ENCODE data around the gene PCNT. TPM values are rescaled to one million over a fixed set of nuclear protein-coding genes. Genes with fewer than 3 reads are reported as not detected.

The PCNT gene
- total and polyA plus RNA-seq, 9 of the 15 experiments (the other 6 are each of a cell fraction or from before 2014, with no cell fraction given), result 9.1 to 53.5 (median 31.3) TPM

GRCh38 chr21:46324390-46325072 is 575 bp downstream of the PCNT start (continued):
- TF ChIP-seq CLOCK (CRISPR knock-in tag; IDR thresholded peaks at IDR 0.05; ENCODE audit: borderline replicate concordance) (no peak), KLF6 (CRISPR knock-in tag; IDR thresholded peaks at IDR 0.05; ENCODE audit: borderline replicate concordance) (no peak), ZBTB8A (IDR thresholded peaks at IDR 0.05; ENCODE audit: partially characterized antibody) (no peak), REST (IDR thresholded peaks at IDR 0.05; ENCODE audit: borderline replicate concordance) (no peak), REST (CRISPR knock-in tag; IDR thresholded peaks at IDR 0.05; ENCODE audit: low read depth) (peak; percentile 57; the same call in 1 of the 2 replicates), GMEB1 (CRISPR knock-in tag; IDR thresholded peaks at IDR 0.05) (peak; percentile 85), SMARCB1 (IDR thresholded peaks at IDR 0.05; ENCODE audit: insufficient read length, low read depth) (no peak), HNRNPL (IDR thresholded peaks at IDR 0.05; ENCODE audit: low read depth, low read length) (no peak), PHB2 (IDR thresholded peaks at IDR 0.05; ENCODE audit: low read depth) (no peak), MXD1 (CRISPR knock-in tag; IDR thresholded peaks at IDR 0.05; ENCODE audit: borderline replicate concordance, poor library complexity, severe bottlenecking) (no peak), MCM7 (IDR thresholded peaks at IDR 0.05) (no peak), NONO (IDR thresholded peaks at IDR 0.05; ENCODE audit: low read depth in 2 of 2, low read length in 1 of 2) (peak in 1 of 2 experiments; percentile 15; a peak in 1 of 4 replicates), NFRKB (IDR thresholded peaks at IDR 0.05; ENCODE audit: low read depth) (no peak), GATA2 (CRISPR knock-in tag; IDR thresholded peaks at IDR 0.05) (0 out of 2 replicates have a peak, but pooled peaks have one; percentile 23), CBX3 (IDR thresholded peaks at IDR 0.05; ENCODE audit: borderline replicate concordance in 1 of 2, low read length in 2 of 2) (no peak)
